HG02970 (cell line): ENCODE measurements around the gene ERMP1.
"Not testable (repeated sequence)": the region's sequence is repeated elsewhere in the genome, so short reads cannot be mapped to it uniquely, and the experiment has no call there.

ENCODE experiments used
- ATAC-seq: cut with Tn5 transposase; IDR thresholded peaks from one replicate; pipeline ENCODE4 v1.9.1; 2021; ENCODE audit warnings: mild to moderate bottlenecking, moderate library complexity, moderate number of reproducible peaks; ENCODE audit not compliant: unreplicated experiment, low FRiP score

ERMP1 gene

DNA sequence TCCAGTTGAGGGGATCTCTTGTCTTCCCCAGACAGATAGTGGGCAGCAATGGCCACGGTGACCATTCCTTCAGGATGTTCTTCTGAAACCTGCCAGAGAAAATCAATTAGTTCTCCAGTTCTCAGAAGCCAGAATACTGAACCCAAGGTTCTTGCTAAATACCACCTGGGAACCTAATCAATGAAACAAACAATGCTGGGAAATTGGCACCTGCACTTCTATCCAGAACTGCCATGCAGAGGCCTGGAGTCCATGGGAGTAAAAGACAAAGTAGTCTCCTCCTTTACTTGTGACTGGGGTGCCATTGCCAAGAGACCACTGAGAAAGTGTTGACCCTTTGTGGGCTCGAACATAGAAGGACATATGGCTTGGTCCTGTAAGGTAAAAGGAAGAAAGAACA, 45.7 kb downstream of the ERMP1 start:
- ATAC-seq: no peak

DNA sequence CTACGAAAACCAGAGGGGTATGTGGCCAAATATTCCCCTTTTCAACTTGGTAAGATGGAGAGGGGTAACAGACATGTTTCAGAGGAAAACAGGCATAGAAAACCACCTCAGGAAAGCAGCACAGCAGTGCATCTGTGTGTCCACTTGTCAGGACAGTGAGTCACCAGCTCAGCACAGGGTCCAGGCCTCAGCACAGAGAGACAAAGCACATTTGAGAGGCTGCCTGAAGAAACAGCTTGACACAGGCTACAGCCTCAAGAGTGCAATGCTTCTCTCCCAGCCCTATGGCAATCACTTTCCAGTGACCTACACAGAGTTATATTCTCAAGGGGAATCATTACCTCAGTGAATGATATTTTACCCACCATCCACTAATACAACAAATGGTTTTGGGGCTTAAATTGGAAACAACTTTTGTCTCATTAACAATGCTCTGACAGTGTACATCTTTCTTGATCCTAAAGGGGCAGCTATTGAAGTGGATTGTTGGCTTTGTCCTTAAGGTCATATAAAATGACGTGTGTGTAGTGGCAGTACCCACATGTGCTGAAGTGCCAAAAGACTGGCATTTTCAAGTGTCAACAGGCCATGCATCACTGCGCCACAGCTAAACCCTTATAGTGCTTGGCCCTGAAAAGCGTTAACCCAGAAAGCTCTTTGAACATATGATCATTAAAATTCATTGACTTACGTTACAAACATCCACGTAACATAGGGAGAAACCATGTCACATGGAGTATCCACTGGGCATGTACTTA, 46.4 kb downstream of the ERMP1 start:
- ATAC-seq: no peak

DNA sequence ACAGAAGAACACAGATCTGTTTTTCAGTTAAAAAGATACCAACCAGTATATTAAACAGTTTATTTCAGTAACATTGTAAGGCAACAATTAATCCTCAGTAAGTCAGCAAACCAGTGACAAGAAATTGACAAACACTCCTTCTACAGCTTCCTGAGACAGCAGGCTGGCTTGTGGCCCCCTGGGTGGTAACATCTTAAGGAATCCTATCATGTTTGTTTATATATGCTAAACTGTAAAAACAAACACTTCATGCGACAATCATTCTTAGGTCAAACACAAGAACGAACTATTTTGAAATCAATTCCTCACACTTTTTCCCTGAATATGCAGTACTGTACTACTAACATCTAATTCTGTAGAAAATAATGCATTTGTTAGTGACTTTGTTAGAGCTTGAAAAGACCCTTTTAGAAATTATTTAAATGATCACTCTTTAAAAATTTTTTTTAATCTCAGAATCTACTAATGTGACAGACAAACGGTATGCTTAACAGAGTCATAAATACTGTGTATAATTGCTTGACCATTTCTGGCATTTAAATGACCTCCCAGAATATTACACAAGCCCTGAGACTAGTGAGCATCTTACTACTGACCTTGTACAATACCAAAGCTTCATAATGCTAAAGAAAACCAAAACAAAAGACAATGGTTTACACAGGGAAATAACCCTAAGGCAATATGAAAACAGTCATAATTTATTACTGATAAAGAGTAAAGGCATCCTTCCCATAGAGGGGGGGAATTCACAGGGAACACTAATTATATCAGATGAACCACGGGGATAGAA, 48.2 kb downstream of the ERMP1 start:
- no peak for ATAC-seq

DNA sequence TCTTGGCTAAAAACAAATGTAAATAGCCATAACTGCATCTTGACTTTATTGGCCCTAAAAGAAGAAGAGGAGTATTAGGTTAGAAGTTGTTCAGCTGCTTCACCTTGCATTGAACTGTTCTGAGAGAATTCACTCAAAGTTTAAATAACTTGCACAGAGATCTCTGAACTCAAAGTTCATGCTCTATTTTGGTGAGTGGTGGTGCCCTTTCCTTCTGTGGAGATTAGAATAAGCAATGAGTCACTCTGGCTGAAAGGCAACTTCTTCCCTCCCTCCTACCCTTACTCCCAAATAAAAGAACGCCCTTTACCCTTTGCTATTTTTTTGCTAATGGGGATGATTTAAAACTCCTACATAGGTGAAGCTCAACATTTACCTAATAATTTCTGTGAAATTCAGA, 48.9 kb downstream of the ERMP1 start:
- ATAC-seq: no peak

DNA sequence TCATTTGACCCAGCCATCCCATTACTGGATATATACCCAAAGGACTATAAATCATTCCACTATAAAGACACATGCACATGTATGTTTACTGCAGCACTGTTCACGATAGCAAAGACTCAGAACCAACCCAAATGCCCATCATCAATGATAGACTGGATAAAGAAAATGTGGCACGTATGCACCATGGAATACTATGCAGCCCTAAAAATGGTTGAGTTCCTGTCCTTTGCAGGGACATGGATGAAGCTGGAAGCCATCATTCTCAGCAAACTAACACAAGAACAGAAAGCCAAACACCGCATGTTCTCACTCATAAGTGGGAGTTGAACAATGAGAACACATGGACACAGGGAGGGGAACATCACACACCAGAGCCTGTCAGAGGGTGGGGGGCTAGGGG, 49.5 kb downstream of the ERMP1 start:
- not testable (repeated sequence) for ATAC-seq

DNA sequence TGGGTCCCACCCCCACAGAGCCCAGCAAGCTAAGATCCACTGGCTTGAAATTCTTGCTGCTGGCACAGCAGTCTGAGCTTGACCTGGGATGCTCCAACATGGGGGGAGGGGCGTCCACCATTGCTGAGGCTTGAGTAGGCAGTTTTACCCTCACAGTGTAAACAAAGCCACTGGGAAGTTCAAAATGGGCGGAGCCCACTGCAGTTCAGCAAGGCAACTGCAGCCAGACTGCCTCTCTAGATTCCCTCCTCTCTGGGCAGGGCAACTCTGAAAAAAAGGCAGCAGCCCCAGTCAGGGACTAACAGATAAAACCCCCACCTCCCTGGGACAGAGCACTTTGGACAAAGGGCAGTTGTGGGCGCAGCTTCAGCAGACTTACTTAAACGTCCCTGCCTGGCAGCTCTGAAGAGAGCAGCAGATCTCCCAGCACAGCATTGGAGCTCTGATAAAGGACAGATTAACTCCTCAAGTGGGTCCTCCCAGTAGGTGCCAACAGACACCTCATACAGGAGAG, 53.2 kb downstream of the ERMP1 start:
- not testable (repeated sequence) for ATAC-seq

DNA sequence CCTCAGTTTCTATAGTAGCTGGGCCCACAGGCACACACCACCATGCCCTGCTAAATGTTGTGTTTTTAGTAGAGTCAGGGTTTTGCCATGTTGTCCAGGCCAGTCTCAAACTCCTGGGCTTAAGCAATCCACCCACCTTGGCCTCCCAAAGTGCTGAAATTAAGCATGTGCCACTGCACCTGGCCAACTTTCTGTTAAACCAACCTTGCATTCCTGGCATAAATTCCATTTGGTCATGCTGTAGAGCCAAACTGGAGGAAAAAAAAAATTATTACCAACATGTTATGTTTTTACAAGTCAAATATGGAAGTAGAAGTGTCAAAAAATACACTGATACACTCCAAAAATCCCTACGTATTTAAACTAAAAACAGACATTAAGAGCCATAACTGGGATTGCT, 54.1 kb downstream of the ERMP1 start:
- ATAC-seq: no peak

DNA sequence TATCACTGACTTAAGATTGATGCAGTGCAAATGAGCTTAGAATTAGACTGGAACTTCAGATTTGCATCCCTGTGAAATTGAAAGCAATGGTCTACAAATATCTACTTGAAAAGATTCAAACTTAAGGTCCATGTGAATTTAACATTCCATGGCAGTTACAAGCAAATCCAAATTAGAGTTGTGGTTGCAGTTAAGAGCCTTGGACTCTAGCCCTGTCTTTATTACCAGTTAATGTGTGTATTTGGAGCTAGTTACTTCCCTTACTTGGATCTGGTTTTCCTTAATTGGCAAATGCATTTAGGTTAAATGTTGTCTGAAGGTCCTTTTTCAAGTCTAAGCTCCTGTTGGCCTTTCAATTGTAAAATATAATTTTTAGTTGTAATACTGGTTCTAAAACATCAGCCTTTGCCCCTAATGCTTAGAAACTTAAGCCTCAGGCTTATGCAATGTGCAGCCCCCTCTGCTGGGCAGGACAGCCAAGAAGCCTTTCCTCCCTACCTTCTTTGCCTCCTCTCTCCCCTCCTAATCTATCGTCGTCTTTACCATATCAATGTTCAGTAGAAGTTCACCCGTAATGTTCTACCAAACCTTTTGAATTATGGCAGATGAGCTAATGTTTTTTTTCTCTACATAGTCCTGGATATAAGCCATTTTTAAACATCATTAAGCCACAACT, 59.5 kb downstream of the ERMP1 start:
- no peak for ATAC-seq

DNA sequence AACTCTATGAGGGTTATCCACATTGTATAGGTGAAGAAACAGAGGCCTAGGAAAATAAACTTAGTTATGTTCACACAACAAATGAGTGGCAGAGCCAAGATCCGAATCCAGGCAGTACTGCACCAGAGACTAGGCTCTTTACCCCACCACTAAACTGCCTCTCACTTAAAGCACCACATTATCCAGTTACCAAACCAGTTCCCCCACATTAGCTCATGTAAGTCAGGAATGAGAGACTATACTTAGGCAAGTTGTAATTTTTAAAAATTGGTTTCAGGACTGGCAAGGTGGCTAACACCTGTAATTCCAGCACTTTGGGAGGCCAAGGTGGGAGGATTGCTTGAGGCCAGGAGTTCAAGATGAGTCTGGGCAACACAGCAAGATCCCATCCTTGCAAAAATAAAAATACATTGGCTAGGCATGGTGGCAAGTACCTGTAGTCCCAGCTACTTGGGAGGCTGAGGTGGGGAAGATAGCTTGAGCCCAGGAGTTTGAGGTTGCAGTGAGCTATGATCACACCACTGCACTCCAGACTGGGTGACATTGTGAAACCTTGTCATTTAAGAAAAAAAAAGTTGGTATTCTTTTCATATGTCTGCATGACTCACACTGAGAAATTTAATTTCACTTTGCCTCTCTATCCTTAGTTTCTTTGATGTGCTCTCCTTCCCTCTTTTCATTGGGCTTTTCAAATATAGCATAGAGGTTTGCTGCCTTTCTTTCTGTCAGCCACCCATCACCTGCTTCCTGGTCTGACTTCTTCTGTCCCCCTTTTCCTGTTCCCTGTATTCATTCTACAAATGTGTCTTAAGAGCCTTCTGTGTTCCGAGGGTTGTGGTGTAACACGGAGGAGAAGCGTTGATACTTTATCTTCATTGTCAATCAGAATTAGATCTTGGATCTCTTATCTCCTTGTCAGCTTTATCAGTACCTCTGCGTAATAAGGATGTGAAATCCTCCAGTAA, 64.7 kb downstream of the ERMP1 start:
- no peak for ATAC-seq

DNA sequence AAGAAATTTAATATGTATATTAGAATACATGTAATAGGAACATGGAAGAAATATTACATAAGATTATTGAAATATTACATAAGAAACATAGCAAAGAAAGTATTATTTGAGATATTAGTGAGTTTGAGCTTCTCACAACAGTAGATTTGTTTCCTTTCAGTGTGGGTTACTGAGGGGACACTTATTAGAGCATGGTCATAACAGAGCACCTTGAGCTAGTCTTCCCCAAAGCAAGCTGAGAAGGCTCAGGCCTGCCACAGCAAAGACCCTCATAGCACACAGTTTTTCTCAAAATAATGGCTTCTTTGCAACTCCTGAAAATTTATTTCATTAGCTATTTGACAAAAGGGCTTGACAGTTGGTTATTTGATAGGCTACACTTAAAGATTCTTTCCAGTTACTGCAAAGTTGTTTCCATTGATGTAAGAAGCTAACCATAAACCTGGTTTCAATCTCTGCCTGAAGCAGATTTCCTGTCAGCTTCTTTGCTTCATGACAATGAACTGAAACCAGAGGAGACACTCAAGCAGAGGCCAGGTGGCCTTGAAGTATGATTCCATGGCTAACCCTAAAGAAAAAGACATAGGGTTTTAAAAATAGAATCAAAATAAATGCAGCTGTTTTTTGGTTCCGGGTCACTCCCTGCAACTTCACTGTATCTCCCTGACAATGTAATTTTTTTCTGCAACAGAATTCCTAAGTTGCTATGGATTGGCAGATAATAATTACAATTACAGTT, 68.6 kb downstream of the ERMP1 start:
- peak; percentile 53 for ATAC-seq

DNA sequence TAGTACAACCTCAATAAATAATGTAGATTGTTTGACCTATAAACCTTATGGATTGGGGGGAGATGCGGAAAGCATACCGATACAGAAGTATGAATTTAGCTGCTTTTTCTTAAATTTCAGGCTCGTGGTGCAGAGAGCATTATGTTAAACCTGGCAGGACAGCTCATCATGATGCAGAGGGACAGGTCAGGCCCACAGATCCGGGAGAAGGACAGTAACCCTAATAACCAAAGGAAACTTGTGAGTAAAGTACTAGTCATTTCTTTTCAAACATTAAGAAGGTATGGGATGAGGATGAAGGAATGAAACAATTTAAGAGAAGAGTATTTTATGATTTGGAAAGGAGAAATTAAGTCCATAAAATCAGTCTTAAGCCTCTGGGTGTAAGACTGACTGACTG, 70.5 kb downstream of the ERMP1 start:
- ATAC-seq: no peak

DNA sequence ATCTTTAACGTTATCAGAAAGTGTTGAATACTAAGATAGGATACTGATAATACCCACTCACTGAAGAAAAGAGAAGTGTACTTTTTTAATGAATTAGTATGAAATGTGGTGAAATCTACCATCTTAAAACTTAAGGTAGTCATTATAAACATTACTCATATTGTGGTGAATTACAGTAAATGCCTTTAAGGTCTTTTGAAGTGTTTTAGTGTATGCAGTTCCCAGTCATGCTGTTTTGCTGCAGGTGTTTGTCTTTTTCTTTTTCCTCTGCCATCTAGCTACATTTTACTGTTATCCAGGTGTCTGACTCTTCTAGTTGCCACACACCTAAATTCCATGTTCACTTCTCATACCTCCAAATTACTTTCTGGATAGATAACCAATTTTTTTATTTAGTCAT, 72.6 kb downstream of the ERMP1 start:
- no peak for ATAC-seq

DNA sequence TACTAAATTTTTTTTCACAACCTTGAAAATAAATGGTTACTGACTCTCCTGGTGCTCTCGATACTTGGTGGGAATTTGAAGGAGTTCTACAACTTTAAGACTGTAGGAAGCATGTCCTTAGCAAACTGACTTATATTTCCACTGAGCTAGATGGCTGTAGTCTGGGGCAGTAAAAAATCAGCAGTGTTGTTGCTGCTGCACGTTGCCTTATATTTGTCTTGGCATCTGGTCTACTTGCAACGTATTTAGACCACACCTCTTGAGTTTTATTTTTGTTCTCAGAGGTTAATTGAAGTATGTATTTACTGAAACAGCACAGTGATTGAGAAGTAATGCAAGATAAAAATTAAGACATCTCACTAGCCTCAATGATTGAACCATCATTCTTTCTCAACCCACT, 76.3 kb downstream of the ERMP1 start:
- ATAC-seq: no peak

DNA sequence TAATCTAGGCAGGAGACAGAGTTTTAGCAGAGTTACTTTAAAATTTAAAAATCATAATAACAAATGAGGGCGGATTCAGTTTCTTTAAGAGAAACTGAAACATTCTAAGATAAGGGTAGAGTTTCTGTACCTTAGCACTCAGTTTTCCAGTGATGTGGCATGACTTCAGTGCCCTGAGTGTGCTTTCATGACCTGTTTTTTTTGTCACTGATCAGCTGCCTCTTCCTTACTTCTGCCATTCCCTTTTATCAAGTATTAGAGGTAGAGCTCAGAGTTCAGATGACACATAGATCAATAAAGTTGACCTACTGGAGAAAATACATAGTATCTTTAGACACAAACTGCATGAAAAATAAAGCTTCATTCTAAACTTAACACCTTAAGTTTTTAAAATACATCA, 82.3 kb downstream of the ERMP1 start:
- ATAC-seq: no peak

DNA sequence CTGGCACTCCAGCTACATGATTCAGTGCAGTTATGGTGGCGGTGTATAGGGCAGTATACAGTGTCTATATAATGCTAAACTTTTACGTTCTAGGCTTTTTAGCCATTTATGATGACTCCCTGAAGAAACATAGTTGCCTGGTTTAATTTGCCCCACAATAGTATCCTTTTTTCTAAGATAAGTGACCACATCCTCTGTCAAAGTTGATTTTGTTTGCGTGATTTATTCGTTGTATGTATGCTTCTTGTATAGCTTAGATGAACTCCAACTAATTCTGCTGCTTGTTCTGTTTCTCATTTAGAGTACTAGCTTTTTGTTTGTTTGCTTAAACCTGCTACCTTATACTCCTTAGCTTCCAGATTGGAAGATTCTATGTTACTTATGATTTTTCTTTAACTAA, 83.6 kb downstream of the ERMP1 start:
- ATAC-seq: no peak

DNA sequence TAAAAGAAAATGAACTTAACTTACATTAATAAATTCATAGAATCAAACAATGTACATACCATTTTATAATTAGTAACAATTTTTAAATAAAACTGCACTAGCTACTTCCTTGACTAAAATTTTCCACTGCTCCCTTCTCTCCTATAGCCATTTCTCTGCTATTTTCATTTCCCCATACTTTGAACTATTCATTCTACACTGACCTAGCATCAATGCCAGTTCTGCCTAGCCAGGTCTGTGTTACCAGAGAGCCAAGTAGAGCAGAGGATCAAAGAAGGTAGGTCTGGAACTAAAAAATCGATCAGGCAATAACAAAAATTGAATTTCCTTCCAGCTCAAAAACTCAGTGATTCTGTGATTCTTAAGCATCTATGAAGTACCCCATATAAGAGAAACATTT, 84.5 kb downstream of the ERMP1 start:
- ATAC-seq: no peak

DNA sequence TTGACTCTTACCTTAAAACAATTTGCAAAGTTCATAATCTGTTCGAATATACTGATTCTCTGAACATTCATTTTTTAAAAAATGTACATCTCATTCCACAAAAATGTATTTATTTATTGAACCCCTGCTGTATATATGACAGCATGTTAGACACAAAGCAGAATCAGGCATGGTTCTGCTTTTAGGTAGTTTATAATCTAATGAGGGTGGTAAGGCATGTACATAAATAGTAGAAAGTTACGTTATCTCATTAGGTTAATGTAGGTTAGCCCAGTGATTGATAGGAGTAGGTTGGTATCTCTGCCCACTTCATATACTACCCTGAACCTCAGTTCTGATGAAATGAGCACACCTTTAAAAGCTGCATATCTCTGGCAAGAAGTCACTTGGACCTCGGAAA, 89.8 kb downstream of the ERMP1 start:
- ATAC-seq: no peak

DNA sequence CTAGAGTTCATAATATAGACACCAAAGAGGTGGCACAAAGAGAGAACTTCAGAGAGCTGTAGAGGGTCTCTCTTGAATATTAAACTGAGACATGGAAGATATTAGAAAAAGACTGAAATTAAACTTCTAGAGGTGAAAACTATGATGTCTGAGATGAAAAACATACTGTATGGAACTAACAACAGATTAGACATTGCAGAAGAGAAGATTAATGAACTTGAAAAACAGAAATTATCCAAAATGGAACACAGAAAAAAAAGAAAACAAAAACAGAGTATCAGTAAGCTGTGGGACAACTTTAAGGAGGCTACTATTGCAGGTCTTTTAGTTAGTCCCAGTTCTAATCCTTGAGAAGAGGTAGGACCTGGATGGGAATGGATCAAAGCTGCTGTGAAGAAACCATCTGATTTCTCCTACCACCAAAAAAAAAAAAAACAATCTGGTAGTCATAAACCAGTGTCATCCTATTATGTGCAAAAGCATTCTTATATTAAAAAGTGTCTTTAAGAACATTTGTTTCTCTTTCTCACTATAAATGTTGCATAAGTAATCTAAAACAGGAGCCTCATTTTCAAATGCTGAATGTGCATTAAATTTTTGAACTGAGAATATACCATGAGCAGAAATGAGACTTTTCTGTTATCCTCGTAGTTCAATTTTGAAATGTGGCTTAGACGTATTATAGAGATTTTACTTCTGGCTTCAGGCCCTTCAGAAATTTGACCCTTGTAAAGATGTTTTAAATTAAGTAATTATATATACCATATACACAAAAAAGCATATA, 96.2 kb downstream of the ERMP1 start:
- ATAC-seq: no peak

DNA sequence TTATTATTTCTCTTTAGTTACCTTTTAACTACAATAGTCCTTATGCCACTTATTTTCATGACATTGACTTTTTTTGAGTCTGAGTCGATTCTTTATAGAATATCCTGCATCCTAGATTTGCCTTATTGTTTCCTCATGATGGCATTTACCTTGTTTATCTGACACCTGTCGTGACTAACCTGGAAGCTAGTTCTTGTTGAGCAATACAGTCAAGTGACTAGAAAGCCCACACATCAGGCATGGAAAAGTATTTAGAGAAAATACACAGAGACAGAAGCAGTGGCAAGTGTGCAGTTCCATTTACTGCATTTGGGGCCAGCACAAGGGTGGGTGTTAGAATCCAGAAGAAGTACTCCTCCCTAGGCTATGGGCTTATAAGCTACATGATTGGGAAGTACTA, 97.8 kb downstream of the ERMP1 start:
- ATAC-seq: no peak
